GM18858 (cell line): ENCODE results near the gene TECR.
"Not testable (repeated sequence)": the region's sequence is repeated elsewhere in the genome, so short reads cannot be mapped to it uniquely, and the experiment has no call there.

Experiments
- ATAC-seq: cut with Tn5 transposase; IDR thresholded peaks from one replicate; pipeline ENCODE4 v1.9.1; 2021; ENCODE audit not compliant: unreplicated experiment

Gene TECR

GRCh38 chr19:14580623-14581237 is 51.3 kb downstream of the TECR start:
- no peak for ATAC-seq

GRCh38 chr19:14582894-14583340 is 53.5 kb downstream of the TECR start, which contains the start of gene CLEC17A:
CLEC17A (plus strand) TSS chr19:14583084; CDS start chr19:14583161, 77 bp downstream.
- ATAC-seq = no peak

- not testable (repeated sequence) for ATAC-seq
Observed at GRCh38 chr19:14584372-14584771, 55.0 kb downstream of the TECR start.

GRCh38 chr19:14585187-14585586 is 55.8 kb downstream of the TECR start:
- ATAC-seq = peak; percentile 67

GRCh38 chr19:14589433-14589832 is 60.0 kb downstream of the TECR start:
- ATAC-seq = not testable (repeated sequence)

- no peak for ATAC-seq
Observed at GRCh38 chr19:14595558-14595957, 66.2 kb downstream of the TECR start.

- ATAC-seq = no peak
Observed at GRCh38 chr19:14599548-14600147, 70.3 kb downstream of the TECR start.

GRCh38 chr19:14603990-14604387 is 74.6 kb downstream of the TECR start:
- ATAC-seq = peak; percentile 62

- no peak for ATAC-seq
Observed at GRCh38 chr19:14606627-14607026, 77.2 kb downstream of the TECR start.

- no peak for ATAC-seq
Observed at GRCh38 chr19:14611051-14611450, 81.7 kb downstream of the TECR start.

GRCh38 chr19:14612242-14612641 is 82.8 kb downstream of the TECR start:
- ATAC-seq = not testable (repeated sequence)

- ATAC-seq = no peak
Observed at GRCh38 chr19:14612657-14613056, 83.3 kb downstream of the TECR start.

- ATAC-seq = not testable (repeated sequence)
Observed at GRCh38 chr19:14613399-14614098, 84.2 kb downstream of the TECR start.

- ATAC-seq = no peak
Observed at GRCh38 chr19:14614099-14614412, 84.7 kb downstream of the TECR start.
